Stimulated activated CD8-positive, alpha-beta memory T cell treated with anti-CD3 and anti-CD28 coated beads, Interleukin-12 subunit alpha, Interleukin-12 subunit beta, amount 100 ng/mL, for 24 hours (primary cell): Measurements from ENCODE around the gene SND1.
"Not testable (repeated sequence)": the region's sequence is repeated elsewhere in the genome, so short reads cannot be mapped to it uniquely, and the experiment has no call there.

Experiments
- DNase-seq: peaks from one replicate; pipeline ENCODE4 v3.0.0-alpha.2; 2020; ENCODE audit errors: extremely low read depth

SND1 gene

DNA sequence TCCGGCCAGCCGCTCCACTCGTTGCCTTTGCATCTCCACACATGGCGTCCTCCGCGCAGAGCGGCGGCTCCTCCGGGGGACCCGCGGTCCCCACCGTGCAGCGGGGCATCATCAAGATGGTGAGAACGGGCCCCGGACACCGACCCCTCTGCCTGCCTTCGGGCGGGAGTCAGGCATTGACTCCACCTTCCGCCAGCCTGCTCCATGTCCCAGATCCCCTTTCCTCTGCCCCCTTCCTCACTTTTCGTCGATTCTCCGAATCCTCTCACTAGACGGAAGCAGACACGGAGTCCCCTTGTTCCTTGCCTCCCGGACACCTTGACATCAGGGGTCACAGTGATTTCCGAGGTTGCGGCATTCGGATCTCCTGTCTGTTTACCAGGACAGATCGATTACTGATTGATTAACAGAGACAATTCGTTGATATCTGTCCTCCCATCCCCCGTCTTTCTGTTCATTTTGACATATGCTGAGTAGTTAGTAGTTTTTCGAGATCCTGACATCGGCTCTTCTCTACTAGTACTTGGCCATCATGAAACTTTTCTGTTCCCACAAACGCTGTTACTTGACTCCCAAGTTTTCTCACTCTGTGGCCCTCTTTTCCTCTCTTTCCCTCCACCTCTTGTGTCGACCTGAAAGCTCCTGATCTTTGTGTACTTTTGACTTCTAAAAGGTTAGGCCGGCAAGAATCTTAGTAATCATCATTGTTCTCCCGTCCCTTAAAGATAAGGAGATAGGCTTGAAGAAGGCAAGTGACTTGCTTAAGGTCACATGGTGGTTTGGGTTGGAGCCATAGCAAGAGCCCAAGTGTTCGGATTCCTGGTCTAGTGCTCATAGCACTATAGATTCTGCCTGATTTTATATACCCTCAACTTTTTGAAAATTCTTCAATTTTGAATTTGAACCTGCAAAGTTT, 597 bp downstream of the SND1 start:
- DNase-seq, result no peak

GRCh38 chr7:127653396-127653795, 1.4 kb downstream of the SND1 start:
- DNase-seq, result no peak

- DNase-seq, result no peak
Observed at GRCh38 chr7:127654404-127655394, 2.7 kb downstream of the SND1 start.

DNA sequence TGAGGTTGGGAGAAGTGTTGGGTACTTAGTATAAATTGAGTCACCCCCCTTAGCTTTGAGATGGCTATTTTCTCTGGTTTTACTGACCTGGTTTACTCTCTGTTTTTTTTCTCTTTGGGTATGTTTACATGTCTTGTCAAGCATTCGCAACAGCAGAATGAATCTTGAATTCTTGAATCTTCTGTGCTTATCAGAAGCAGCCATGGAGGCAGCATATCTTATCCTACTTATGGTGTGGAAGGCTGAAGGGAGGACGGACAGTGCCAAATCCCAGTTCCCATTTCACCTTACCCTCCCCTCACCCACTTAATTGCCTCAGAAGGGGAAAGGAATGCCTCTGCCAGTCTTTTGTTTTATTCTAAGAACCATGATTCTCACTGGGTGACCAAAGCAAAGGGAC, 3.7 kb downstream of the SND1 start:
- DNase-seq, result no peak

DNA sequence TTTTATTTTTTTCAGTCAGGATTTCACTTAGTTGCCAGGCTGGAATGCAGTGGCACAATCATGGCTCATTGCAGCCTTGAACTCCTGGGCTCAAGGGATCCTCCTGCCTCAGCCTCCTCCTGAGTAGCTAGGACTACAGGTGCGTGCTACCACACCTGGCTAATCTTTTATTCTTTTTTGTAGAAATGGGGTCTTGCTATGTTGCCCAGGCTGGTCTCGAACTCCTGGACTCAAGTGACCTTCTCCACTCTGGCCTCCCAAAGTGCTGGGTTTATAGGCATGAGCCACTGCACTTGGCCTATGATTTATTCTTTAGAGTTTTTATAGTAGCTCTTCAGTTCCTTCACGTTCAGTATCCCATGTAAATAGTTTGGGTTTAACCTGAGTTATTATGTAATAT, 5.5 kb downstream of the SND1 start:
- DNase-seq, result no peak

DNA sequence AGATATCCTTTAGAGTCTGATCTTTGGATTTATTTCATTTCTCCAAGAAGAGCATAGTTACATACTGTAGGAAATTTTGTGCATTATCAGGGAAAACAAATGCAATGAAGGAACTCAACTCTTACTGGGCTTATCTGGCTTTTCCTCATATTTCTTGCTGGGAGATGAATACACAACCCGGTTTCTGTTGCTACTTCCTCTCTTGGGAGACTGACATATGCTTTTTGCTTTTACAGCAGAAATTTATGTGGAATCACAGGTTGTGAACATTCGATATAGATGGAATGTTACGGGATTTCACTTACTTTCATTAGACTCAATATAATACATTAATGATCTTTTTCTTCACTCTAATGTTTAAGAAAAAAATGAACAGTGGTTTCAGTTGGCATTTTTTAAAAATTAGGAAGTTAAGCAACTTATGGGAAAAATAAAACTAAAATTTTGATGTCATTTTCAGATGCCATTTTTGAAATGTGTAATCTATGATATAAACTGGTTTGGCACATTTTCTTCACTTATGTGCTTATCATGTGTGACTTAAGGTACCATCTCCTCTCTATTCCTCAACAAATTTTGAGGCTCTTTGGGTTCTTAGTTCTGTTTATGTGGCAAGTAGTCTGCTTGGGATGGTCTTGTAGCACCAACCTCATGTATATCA, 7.1 kb downstream of the SND1 start:
- DNase-seq, result no peak

DNA sequence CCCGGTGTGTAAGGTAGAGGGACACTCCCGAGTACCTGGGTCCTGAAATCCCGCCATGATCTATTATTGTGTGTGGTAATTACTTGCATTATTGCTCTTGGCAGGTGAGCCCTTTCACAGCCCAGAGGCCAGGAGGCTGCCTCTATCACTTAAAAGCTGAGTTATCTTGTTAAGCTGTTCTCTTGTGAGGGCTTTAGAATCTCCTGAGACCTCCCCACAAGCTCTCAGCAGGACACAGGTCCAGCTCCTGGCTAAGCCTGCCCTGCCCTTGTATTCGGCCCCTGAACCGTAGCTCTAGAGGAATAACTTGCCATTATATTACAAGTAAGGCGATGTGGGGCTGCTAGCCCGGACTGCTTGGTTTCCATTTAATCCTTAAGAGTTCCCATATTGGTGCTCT, 13.9 kb downstream of the SND1 start:
- DNase-seq, result no peak

- no peak for DNase-seq
Observed at GRCh38 chr7:127666602-127667001, 14.6 kb downstream of the SND1 start.

DNA sequence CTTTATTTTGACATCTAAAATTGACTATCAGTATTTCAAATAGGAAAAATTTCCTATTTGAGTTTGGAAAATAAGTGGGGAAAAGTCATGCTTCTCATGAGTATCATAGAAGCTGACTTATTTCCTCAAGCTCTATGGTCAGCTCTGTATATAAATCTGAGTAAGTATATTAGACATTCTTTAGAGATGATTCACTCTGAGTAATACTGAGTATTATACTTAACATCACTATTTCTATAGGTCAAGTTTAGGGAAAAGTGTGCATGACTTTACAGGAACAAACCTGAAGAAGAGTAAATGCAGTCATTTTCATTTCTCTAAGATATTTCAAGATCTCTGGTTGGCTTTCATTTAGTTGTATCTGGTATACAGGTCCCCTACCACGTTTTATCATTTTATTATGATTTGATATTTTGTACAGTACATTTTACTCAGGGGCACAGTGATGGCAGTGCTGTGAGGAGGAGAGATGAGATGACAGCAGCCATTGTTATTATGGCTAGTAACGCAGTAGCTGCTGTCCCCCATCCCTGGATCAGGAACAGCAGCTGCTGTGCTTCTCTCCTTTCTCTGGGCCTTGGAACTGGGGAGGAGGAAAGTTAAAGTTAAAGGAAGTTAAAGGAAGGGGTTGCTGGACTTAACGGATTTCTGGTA, 15.2 kb downstream of the SND1 start:
- DNase-seq, result no peak

GRCh38 chr7:127667759-127668530, 16.0 kb downstream of the SND1 start:
- DNase-seq, result no peak

- DNase-seq, result no peak
Observed at GRCh38 chr7:127671341-127671740, 19.3 kb downstream of the SND1 start.

GRCh38 chr7:127673902-127674301, 21.9 kb downstream of the SND1 start:
- DNase-seq, result no peak

DNA sequence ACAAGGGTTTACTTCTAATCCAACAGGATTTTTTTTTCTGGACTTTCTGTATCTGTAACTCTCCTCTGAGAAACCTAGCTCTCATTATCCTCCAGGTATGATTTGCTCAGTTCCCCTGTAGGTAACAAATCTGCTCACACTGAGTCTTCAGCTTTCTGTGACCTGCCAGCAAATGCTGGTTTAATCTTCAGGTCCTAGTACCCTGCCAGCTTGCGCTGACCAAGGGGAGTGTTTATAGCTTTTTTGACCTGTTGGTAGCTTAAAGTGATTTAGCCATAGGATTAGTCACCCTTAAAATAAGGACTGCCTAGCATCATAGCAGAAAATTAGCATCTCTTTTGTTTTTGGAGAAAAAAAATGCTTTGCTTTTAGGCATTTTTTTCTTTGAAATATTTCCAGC, 22.4 kb downstream of the SND1 start:
- DNase-seq, result no peak

DNA sequence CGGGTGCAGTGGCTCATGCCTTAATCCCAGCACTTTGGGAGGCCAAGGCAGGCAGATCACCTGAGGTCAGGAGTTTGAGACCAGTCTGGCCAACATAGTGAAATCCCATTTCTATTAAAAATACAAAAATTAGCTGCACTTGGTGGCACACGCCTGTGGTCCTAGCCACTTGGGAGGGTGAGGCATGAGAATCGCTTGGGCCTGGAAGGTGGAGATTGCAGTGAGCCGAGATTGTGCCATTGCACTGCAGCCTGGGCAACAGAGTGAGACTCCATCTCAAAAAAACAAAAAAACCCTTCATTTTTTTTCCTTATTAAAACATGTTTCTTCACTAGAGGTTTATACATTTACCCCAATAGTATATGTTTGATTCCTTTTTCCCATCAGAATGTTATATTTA, 22.9 kb downstream of the SND1 start:
- DNase-seq, result not testable (repeated sequence)

DNA sequence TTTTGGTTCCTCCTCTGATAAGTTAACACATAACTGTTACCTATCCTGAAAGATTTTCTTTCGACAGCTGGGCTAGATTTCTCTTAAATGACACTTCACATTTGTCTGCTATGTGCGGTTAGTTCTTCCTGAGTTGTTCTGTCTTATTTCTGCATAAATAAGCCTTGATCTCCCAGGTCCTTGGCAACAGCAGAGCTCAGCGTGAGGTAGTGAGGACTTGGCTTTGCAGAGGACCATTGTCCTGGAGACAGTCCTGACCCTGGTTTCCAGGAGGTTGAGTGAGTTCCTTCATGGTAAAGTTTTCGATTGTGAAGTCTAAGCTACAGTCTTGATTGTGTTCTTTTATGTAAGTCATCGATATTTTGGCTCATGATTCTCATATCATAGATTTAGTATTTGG, 23.7 kb downstream of the SND1 start:
- DNase-seq, result no peak

- DNase-seq, result no peak
Observed at GRCh38 chr7:127677433-127678230, 25.6 kb downstream of the SND1 start.

DNA sequence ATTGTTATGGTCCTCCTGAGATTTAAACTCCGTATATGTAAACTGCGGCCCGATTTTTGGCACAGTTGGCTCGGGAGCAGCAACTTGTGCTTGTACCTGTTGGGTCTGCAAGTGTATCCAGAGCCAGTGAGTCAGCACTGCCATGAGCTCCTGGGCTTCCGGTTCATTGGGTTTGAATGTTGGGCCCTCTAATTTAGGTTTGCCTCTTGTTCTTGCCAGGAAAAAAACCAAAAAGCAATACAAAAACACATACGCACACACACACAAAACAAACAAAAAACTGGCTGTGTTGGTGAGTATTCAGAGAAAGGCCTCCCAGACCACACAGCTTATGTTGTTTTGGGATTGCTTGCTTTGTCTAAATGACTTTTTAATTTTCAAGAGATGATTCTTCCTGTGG, 26.3 kb downstream of the SND1 start:
- no peak for DNase-seq

DNA sequence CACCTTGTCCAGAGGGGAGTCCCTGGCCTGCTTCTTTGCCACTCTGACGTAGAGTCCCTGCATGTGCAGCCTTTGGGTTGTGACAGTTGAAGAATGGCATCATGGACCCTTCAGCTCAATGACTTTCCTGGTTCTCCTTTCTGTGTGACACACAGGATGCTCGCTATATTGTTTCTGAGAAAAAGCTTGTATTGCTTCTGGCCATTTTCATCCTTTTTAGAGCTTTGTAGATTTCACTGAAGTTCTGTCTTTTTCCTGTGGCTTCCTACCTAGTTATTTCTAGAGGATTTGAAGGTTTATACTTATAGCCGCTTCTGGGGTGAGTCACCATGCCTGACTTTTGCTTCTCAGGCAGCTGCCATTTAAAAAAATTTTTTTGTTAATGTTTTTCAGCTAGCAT, 27.0 kb downstream of the SND1 start:
- no peak for DNase-seq

- no peak for DNase-seq
Observed at GRCh38 chr7:127680983-127681382, 29.0 kb downstream of the SND1 start.

DNA sequence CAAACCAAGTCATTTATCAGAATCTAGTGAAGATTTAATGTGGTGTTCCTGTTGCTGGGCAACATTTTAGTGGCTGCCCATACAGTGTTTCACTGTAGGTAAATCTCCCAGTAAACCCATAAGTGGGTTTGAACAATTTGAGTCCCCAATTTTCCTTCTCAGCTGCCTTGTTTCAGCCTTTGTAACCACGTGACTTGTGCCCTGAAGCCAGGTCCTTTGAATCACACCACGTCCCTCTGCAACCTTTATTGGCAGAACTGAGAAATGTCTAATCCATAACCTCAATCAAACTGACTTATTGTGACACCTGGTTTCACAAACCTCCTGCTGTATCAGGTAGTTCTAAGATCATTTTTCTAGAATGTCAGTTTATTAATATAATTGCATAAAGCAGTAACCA, 30.1 kb downstream of the SND1 start:
- DNase-seq, result no peak
